Measurements from ENCODE around the gene NAT14.
A peak's percentile ranks its signal among the peaks of the same experiment; 100 is the strongest.

The NAT14 gene

GRCh38 chr19:55490478-55491432 is 5.8 kb downstream of the NAT14 start:
- peak overlapping the region; percentile 54 for H3K27ac ChIP-seq

GRCh38 chr19:55491546-55492360 is 6.8 kb downstream of the NAT14 start:
- peak overlapping the region; percentile 54 for H3K27ac ChIP-seq
- TF ChIP-seq ZFX (IDR thresholded peaks at IDR 0.05; ENCODE audit: borderline replicate concordance): no peak
- no peak for TF ChIP-seq CTCF (IDR thresholded peaks at IDR 0.05)

More at GRCh38 chr19:55490478-55491432, 5.8 kb downstream of the NAT14 start:
- no peak for TF ChIP-seq ZFX (IDR thresholded peaks at IDR 0.05; ENCODE audit: borderline replicate concordance)
- no peak for TF ChIP-seq CTCF (IDR thresholded peaks at IDR 0.05)

- H3K27ac ChIP-seq: no peak overlapping the region
- TF ChIP-seq ZFX (IDR thresholded peaks at IDR 0.05; ENCODE audit: borderline replicate concordance) (no peak), CTCF (IDR thresholded peaks at IDR 0.05) (no peak)
Observed at GRCh38 chr19:55492362-55492944, 7.5 kb downstream of the NAT14 start.

- H3K27ac ChIP-seq: no peak overlapping the region
Observed at GRCh38 chr19:55493052-55493644, 8.2 kb downstream of the NAT14 start.

GRCh38 chr19:55493645-55494171 is 8.7 kb downstream of the NAT14 start:
- H3K27ac ChIP-seq: no peak overlapping the region
- TF ChIP-seq ZFX (IDR thresholded peaks at IDR 0.05; ENCODE audit: borderline replicate concordance): no peak
- TF ChIP-seq CTCF (IDR thresholded peaks at IDR 0.05): no peak

More at GRCh38 chr19:55493052-55493644, 8.2 kb downstream of the NAT14 start:
- TF ChIP-seq CTCF (IDR thresholded peaks at IDR 0.05) (no peak), ZFX (IDR thresholded peaks at IDR 0.05; ENCODE audit: borderline replicate concordance) (no peak)

- TF ChIP-seq CTCF (IDR thresholded peaks at IDR 0.05) (no peak), ZFX (IDR thresholded peaks at IDR 0.05; ENCODE audit: borderline replicate concordance) (no peak)
- H3K27ac ChIP-seq: no peak overlapping the region
Observed at GRCh38 chr19:55494172-55494761, 9.3 kb downstream of the NAT14 start.

Measured in 22Rv1 (cell line).